ENCODE results near the gene LARGE1. TPM values are rescaled to one million over a fixed set of nuclear protein-coding genes. Genes with fewer than 3 reads are reported as not detected.

Gene LARGE1
- total RNA-seq, 1 donor from 2014 or later = 81.6 TPM

- no peak for DNase-seq (ENCODE audit: low spot score)
Observed at GRCh38 chr22:33821290-33821689, 99.0 kb downstream of the LARGE1 start.

- no peak for DNase-seq (ENCODE audit: low spot score)
Observed at GRCh38 chr22:33819743-33820142, 100.5 kb downstream of the LARGE1 start.

- DNase-seq (ENCODE audit: low spot score) = no peak
Observed at GRCh38 chr22:33817512-33818127, 102.7 kb downstream of the LARGE1 start.

GRCh38 chr22:33812360-33812977, 107.8 kb downstream of the LARGE1 start:
- no peak for DNase-seq (ENCODE audit: low spot score)

GRCh38 chr22:33811686-33812085, 108.6 kb downstream of the LARGE1 start:
- peak; percentile 61 for DNase-seq (ENCODE audit: low spot score)

GRCh38 chr22:33811208-33811607, 109.1 kb downstream of the LARGE1 start:
- no peak for DNase-seq (ENCODE audit: low spot score)

- no peak for DNase-seq (ENCODE audit: low spot score)
Observed at GRCh38 chr22:33807470-33807869, 112.8 kb downstream of the LARGE1 start.

GRCh38 chr22:33806191-33806590, 114.1 kb downstream of the LARGE1 start:
- no peak for DNase-seq (ENCODE audit: low spot score)

- DNase-seq (ENCODE audit: low spot score) = no peak
Observed at GRCh38 chr22:33803371-33804282, 116.6 kb downstream of the LARGE1 start.

GRCh38 chr22:33798401-33798800, 121.9 kb downstream of the LARGE1 start:
- DNase-seq (ENCODE audit: low spot score) = no peak

GRCh38 chr22:33796494-33796893, 123.8 kb downstream of the LARGE1 start:
- no peak for DNase-seq (ENCODE audit: low spot score)

GRCh38 chr22:33793475-33793874, 126.8 kb downstream of the LARGE1 start:
- no peak for DNase-seq (ENCODE audit: low spot score)

- DNase-seq (ENCODE audit: low spot score) = no peak
Observed at GRCh38 chr22:33792832-33793231, 127.4 kb downstream of the LARGE1 start.

GRCh38 chr22:33789690-33790253, 130.5 kb downstream of the LARGE1 start:
- no peak for DNase-seq (ENCODE audit: low spot score)

- DNase-seq (ENCODE audit: low spot score) = no peak
Observed at GRCh38 chr22:33788927-33789326, 131.3 kb downstream of the LARGE1 start.

- DNase-seq (ENCODE audit: low spot score) = no peak
Observed at GRCh38 chr22:33787645-33788456, 132.4 kb downstream of the LARGE1 start.

GRCh38 chr22:33786149-33786548, 134.1 kb downstream of the LARGE1 start:
- no peak for DNase-seq (ENCODE audit: low spot score)

- DNase-seq (ENCODE audit: low spot score) = no peak
Observed at GRCh38 chr22:33785283-33785968, 134.8 kb downstream of the LARGE1 start.

GRCh38 chr22:33781411-33781810, 138.9 kb downstream of the LARGE1 start:
- DNase-seq (ENCODE audit: low spot score) = no peak

GRCh38 chr22:33780531-33781136, 139.6 kb downstream of the LARGE1 start:
- no peak for DNase-seq (ENCODE audit: low spot score)

All from ureter (tissue), 1 donor.